Measurements from ENCODE around the gene SSBP2.
"Not testable (repeated sequence)": the region's sequence is repeated elsewhere in the genome, so short reads cannot be mapped to it uniquely, and the experiment has no call there.

The SSBP2 gene

DNA sequence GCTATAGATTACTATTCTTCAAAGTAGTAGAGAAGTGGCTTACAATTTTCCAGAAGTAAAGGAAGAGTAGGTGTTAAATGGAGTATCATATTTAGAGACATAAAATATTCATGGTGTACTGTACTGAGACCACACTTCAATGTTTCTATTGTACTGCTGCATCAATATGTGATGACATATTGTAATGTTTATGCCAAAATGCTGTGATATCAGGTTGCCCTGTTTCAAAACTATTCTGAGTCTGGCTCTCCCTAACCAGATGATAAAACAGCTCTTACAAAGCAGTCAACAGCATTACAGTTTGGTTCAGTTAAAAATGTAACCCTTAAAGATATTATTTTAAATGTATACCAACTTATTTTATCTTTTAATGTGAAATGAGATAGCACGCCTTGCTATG, 326.2 kb downstream of the SSBP2 start:
- no peak for DNase-seq

DNA sequence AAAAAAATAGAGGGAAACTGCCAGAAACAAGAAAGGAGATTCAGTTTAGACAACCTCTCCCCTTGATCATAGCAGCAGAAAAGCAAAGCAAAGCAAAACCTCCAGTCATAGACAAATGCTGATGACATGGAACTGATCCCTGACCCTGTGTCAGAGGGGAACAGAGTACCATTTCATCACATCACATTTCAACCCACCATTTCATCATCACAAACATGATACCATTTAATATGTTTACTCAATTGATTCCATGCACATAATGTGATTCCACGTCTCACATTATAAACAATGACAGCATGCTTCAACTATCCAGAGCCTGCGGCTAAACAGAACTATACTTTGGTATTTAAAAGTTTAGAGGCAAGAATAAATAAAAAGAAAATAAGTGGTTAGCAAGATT, 328.2 kb downstream of the SSBP2 start:
- DNase-seq, result no peak

DNA sequence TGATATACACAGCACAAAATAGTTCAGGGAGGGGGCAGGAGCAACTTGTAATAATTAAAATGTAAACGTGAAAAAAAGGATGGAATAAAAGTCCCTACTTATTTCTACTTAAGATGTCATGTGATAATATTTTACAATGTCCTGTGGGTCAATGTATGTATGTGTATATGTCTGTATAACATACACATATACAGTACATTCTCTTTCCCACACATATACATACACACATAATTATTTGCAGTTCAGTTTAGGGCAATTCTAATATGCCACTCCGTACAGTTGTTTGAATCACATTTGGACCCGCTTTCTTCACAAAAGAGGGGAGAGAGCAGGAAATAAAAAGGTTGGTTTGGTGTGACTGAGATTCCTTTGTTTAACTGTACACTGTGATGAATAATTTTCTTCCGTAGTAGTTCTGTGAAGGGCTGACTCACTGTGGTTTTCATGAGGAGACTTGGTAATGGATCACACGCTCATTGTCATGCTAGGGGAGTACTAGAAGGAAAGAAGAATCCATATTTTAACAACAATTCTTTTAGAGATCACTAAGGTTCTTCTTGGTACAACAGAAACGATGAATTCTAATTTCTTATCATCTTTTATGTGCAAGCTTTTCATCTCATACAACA, 330.7 kb downstream of the SSBP2 start:
- no peak for DNase-seq

DNA sequence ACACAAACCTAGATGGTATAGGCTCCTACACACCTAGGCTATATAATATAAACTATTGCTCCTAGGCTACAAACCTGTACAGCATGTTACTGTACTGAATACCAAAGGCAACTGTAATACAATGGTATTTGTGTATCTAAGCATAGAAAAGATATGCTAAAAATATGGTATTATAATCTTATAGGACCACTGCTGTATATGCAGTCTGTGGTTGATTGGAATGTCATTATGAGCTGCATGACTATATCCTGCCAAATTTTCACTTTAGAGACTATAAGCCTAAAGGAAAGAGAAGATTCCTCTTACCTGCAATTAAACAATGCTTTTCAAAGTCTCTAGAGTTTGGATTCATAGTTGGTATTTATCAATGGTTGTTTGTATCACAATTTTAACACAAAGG, 332.3 kb downstream of the SSBP2 start:
- DNase-seq, result no peak

DNA sequence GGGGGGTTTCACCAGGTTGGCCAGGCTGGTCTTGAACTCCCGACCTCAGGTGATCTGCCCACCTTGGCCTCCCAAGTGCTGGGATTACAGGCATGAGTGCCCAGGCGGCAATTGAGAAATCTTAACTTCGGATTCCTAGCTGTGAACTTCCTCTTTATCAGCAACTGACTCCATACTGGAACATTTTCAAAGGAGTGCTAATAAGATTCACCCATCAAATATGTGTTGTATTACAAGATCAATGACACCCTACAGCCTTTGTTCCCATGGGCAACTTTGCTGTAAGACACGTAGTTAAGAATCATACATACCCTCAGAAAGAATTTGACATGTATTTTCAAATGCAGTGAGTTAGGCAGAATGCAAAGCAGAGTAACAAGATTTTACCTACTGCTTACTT, 333.8 kb downstream of the SSBP2 start:
- DNase-seq, result no peak

DNA sequence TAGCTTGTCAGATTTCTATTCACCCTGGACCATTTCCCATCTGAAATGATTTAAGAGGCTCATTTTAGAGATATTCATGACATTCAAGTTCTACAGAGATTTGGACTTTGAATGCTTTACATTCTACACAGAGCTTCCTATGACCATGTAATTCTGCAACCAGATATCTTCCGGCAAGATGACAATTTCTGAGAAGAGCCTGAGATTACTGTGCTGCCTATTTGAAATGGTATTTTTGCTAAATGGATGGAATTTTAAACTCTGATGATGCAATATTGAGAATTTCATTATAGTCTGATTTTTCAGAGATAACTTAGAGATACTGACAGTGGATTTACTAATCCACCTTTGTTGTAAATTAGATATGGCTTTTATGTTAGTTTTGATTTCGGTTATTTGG, 341.0 kb downstream of the SSBP2 start:
- no peak for DNase-seq

DNA sequence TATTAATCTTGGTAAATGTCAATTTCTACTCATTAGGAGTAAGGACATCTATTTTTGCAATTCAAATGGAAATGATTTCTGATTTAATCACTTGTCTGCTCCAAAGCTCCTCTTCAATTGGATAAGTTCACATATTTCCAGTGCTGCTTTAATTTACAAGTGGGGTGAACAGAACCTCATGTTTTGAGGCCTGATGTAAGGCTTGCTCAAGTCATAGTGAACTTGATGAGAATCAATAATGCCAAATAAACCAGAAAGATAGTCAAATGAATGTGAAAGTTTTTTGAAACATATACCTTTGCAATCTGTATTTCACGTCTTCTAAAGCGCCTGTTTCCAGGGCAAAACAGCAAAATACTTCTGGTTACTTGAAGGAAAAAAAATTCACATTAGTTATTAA, 341.5 kb downstream of the SSBP2 start:
- no peak for DNase-seq

DNA sequence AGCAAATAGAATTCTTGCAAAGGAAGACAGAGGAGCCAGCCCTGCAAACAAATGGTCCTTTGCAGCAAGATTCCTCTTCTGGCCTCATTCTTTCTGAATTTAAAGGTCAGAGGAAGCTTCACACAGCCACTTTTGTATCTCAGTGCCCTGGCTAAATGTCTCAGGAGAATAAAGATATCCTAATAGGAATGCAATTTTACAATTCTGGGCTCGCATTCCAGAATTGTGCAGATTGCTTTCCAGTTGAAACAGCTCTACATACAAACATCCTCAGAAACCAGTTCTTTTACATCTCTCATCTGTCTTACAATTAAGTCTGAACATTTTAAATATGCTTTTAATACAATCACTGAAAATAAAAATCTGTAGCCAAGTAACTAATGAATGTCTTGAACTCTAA, 342.4 kb downstream of the SSBP2 start:
- DNase-seq, result no peak

DNA sequence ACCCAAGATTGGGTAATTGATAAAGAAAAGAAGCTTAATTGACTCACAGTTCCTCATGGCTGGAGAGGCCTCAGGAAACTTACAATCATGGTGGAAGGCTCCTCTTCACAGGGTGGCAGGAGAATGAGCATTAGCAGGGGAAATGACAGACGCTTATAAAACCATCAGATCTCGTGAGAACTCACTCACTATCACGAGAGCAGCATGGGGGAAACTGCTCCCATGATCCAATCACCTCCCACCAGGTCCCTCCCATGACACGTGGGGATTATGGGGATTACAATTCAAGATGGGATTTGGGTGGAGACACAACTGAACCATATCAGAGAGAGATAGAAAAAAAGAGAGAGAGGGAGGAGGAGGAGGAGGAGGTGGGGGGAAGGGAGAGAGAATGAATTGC, 343.1 kb downstream of the SSBP2 start:
- not testable (repeated sequence) for DNase-seq

DNA sequence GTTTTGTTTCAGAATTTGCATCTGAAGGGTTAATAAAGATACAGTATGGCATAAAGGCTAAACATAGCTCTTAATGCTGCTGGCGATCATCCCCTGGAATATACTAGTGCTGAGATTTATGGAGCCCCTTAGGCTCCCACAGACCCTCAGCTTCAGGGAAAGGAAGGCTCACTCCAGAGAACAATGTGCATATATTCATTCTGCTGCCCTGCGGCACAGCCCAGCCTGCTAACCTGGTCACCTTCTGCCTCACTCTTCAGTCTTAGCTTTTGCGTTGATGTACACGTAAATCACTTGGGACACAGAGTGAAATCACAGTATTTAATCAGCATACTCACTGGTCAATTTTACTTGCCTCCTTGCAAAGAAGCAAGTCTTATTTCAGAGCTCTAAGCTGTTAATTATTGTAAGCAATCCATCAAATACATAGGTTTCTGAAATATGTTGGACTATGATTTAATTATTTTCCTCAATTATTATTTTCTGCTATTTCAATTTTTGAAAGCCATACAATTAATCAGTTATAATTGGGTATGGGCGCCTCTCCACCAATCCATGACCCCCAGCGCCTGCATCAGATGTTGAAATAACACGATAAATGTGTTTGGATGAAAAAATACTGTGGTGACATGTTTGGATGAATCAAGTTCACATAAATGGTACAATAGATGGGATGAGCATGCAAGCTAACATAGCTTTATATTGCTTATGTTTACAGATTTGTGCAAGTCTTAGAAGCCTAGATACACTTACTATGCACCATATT, 345.6 kb downstream of the SSBP2 start:
- no peak for DNase-seq

DNA sequence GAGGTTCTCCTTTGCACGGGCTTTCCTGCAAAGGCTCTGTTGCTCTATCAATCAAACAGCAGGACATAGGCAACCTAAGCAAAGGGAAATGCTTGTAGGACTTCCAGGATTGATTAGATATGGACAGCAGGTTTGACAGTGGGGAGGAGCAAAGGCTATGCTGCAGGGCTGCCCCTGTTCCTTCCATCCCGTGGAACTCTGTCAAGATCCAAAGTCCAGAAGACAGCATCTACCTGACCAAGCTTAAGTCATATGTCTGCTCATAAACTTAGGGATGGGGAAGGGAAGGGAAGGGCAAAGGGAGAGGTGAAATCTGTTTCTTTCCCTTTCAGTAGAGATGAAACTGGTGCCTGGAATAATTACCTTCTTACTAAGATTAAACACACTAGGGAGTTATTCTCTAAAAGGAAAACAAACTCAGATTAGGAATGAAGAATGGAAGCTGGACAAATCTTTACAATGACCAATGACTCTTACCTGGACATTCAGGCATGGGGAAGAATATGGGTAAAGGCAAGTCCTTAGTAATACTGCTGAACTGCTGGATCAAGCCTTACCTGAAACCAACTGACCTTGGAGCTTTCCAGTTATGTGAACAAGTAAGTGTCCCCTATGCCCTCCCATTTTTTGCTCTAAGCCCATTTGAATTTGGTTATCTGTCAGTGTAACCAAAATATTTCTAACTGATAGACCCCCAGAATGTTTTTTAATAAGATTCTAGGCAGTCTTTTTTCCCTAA, 348.5 kb downstream of the SSBP2 start:
- no peak for DNase-seq

DNA sequence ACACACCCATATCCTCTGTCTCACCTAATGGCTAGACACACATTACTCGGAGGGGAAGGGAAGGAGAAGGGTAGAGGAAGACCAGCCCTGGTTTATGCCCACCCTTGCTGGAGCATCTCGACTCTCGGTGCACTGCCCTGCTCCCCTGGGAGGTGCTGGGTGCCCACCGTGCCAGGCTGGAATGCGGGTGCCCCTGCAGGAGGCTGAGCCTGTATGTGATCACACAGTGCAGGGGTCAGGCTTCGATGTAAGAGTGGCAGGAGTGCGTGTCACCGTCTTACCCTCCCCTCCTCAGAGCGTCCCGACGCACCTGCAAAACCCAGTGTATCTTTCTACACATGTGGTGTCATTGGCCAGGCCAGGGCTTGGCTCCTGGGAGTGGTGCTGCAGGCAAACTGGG, 349.6 kb downstream of the SSBP2 start:
- no peak for DNase-seq

DNA sequence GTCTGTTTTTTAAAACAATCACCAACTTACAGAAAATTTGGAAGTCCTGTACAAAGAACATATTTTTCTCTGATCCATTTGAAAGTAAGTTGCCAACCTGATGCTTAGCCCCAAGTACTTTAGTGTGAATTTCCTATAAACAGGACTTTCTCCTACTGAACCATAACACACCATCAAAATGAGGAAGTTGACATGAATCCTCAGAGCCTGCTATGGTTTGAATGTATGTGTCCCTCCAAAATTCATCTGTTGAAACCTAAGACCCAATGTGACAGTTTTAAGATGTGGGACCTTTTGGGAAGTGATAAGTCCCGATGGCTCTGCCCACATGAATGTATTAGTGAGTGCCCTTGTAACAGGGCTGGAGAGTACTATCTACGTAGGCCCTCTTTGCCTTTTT, 350.5 kb downstream of the SSBP2 start:
- DNase-seq, result no peak

DNA sequence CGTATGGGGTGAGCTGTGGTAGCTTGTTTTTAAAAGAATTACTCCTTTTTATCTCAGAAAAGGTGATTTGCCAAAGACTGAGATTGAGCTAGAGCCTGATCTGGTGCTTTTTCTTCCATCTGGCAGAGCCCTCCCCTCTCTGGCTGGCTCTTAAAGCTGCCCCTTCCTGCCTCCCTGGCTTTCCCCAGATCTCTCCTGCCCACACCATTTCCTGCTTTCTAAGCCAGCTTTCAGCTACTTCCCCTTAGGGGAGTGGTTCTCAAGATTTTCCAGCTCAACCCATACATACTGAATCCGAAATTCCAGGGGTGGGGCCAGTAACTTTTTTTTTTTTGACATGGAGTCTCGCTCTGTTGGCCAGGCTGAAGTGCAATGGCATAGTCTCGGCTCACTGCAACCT, 352.2 kb downstream of the SSBP2 start:
- DNase-seq, result no peak

DNA sequence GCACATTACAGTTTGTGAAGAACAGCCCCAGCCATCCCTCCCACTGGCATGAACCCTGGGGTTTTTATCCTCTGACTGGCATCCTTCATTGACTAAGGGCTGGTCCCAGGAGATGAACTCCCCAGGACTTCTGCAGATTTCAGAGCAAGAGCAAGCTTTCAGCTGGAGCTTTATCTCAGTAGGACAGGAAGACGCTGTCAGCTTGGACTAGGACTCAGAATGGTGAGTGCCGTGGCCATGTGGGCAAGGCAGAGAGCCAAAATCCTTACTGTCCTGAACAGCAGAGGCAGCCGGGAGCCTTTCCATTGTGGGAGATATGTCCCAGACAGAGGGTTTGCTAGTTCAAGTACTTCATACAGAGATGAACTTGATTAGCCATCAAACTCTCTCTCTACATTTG, 353.7 kb downstream of the SSBP2 start:
- no peak for DNase-seq

DNA sequence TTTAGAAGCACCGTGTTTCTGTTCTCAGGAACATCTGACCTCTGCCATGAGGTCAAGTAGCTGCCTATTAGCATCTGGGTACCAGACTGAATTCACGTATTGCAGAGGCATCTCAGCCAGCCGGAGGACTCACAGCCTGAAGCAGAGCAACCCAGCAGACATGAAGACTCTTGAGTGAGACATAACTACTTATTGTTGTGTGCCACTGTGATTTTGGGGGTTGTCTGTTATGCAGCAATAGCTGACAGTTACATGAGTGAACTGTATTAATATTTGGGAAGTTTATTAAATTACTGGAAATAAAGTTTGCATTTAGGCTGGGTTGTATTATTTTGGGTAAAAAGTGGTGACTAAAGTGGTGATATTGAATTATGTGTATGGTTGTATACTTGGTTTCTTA, 355.6 kb downstream of the SSBP2 start:
- no peak for DNase-seq

DNA sequence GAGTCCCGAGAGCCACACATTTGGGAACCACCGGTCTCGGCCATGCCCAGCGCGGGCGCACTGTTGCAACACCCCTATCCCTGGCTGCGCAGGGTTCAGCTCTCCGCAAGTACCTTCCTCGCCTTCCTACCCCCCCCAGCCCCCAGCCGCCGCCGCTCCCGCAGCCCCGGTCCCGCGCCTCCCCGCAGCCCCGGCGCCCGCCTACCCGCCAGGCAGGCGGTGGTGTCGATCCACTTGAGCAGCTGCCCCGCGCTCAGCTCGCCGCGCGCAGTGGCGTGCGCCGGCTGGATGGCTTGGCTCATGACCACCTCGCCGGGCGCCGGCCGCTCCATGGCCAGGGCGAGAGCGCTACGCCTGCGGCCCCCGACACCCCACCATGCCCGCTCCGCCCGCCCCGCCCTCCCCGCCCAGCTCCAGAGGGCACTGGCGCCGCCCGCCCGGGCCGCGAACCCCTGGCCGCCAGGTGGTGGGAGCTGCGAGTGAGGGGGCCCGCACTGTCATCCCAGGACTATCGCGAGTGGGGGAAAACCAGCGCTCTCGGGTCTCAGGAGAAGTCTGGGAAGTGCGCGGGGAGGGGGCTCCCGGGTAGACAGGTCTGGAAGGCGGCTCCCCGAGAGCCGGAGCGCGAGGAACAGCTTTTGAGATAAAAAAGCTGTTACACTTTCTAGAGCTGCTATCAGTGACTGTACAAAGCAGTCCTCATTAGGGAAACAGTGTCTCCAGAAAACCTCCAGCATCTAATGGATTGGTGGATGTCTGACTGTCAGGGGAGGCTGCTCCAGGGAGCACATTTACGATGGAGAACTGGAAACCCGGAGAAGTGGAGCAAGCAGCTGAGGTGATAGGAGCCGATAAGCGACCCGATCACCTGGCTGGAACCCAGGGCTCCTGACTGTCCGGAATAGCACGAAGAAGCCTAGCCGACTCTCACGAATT, 356.8 kb downstream of the SSBP2 start, which contains the start of gene ACOT12:
Gene ACOT12 (minus strand): TSS at position 352 of the 936 bp plus-strand sequence. CDS start 20 bp downstream, at position 332.
- DNase-seq, result no peak

DNA sequence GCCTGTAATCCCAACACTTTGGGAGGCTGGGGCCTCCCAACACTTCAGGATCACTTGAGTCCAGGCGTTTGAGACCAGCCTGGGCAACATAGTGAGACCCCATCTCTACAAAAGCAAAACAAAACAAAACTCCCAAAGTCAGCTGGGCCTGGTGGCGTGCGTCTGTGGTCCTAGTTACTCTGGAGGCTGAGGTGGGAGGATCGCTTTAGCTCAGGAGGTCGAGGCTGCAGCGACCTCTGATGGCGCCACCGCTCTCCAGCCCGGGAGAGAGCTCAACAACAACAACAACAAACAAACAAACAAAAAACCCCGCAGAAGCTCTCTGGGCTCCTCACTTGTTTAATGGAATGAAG, 357.5 kb downstream of the SSBP2 start:
- DNase-seq, result no peak

DNA sequence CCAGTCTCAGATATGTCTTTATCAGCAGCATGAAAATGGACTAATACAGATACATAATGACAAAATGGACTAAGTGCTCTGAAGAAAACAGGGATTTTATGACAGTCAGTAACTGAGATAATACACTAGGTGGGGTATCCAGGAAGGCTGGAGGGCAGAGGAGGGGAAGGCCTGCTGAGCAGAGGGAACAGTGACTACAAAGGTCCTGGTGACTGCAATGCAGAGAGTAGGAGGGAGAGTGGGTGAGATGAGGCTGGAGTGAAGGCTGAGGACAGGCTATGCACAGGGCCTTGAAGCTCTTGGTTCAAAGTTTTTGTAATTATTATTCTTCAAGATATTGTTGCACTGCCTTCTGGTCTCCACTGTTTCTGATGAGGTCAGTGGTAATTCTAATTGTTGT, 361.9 kb downstream of the SSBP2 start:
- DNase-seq, result no peak

DNA sequence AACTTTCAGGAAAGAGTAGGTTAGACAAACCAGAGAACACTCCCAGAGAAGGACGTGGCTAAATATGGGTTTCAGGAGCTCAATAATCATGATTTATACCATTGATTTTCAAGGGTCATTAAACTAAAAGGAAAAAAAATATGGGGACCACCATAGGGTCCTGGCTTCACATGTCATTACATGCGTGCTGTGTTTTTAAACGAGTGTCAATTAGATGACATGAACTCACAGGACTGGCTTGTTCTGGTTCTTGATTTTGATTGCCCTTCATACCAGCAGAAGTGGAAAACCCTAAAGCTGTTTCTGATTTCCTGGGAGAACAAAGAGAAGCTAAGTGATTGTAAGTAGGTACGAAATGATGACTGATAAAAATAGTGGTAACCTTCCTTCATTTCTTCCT, 362.7 kb downstream of the SSBP2 start:
- no peak for DNase-seq

DNA sequence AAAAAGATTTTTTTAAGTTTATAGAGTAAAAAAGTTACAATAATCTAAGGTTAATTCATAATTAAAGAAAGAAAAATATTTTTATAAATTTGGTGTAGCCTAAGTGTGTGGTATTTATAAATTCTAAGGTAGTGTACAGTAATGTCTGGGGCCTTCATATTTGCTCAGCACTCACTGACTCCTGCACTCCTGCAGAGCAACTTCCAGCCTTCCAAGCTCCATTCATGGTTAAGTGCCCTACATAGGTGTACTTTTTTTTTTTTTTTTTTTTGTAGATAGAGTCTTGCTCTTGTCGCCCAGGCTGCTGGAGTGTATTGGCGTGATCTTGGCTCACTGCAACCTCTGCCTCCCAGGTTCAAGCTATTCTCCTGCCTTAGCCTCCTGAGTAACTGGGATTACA, 367.0 kb downstream of the SSBP2 start:
- DNase-seq, result no peak

DNA sequence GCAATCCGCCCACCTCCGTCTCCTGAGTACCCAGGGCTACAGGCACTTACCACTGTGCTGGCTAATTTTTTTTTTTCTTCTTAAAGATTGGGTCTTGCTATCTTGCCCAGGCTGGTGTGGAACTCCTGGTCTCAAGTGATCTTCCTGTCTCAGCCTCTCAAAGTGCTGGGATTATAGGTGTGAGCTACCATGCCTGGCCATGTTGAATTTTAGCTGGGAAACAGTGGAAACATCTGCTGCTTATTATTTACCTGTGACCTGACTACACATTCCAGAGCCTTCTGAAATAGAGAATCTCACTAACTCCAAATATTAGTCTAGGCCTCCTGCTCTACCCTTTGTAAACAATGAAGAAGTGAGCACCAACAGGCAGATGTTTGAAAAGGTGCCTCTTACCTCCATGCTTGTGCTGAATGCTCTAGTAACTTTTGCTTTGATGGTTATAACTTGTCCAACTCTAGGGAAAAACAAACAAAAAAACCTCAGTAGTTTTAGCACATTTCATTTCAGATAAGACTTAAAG, 379.5 kb downstream of the SSBP2 start:
- DNase-seq, result no peak

DNA sequence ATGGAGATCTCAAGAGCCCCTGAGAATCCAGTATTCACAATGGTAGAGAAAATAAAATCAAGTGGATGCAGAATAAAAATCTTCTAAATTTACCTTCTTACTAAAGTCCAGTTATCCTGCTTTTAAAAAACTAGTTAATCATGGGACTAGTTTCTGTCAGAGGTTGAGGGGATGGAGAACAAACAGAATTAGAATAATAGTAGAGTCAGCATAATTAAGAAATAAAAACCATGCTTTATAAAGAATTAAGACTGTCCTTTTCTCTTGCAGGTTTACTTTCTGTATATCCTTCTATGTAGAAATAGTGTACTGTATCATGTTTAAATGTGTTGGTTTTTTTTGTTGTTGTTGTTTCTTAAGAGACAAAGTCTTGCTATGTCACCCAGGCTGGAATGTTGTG, 380.0 kb downstream of the SSBP2 start:
- DNase-seq, result no peak

All from activated T-cell treated with anti-CD3 and anti-CD28 coated beads for 4 hours (primary cell).